Activated CD4-positive, alpha-beta memory T cell treated with anti-CD3 and anti-CD28 coated beads for 36 hours (primary cell): ENCODE measurements around the gene NUF2. TPM values are rescaled to one million over a fixed set of nuclear protein-coding genes. Genes with fewer than 3 reads are reported as not detected.

Source experiments
- CTCF ChIA-PET: fragments of 350-600 bp; sonication (Branson Sonifier 250); formaldehyde crosslinking; loops from one replicate; lab custom pipeline; 2021; ENCODE audit warnings: antibody characterized with exemption, inconsistent platforms; lab: Charles Lee
- POLR2A ChIA-PET: fragments of 350-600 bp; sonication (Branson Sonifier 250); formaldehyde crosslinking; loops from one replicate; lab custom pipeline; 2021; ENCODE audit warnings: antibody characterized with exemption; lab: Charles Lee
- DNase-seq: peaks from one replicate; pipeline ENCODE4 v3.0.0-alpha.2; 2020
- H3K27ac Mint-ChIP-seq: one replicate; pipeline ENCODE4 v1.8.0; 2021; ENCODE audit warnings: mixed read lengths
- H3K27me3 Mint-ChIP-seq: one replicate; pipeline ENCODE4 v1.8.0; 2021; ENCODE audit warnings: mixed read lengths
- H3K36me3 Mint-ChIP-seq: one replicate; pipeline ENCODE4 v1.8.0; 2021; ENCODE audit warnings: mixed read lengths
- H3K4me1 Mint-ChIP-seq: one replicate; pipeline ENCODE4 v1.8.0; 2021; ENCODE audit warnings: low read depth, mixed read lengths
- H3K4me3 Mint-ChIP-seq: one replicate; pipeline ENCODE4 v1.8.0; 2021; ENCODE audit warnings: mild to moderate bottlenecking, mixed read lengths
- H3K9me3 Mint-ChIP-seq: one replicate; pipeline ENCODE4 v1.8.0; 2021; ENCODE audit warnings: mixed read lengths
- intact Hi-C: fragments of 100-400 bp; cut with micrococcal nuclease; formaldehyde crosslinking; loops from one replicate; pipeline ENCODE4 v1.15.1; 2023
- total RNA-seq, 2 experiments: library from RNA; stranded (reverse); gene quantifications; one replicate each; pipeline ENCODE4 v1.2.3, GENCODE V29; 2021

Gene NUF2
- total RNA-seq, 2 experiments from 2014 or later: 66.3 to 67.4 TPM

- no peaks in the 10 kb centered on the region for H3K36me3 Mint-ChIP-seq
- no peak overlapping the region for H3K4me3 Mint-ChIP-seq
- DNase-seq: no peak
- ChIA-PET CTCF (no interaction called here), POLR2A (no interaction called here)
- peaks cover 14% of the 10 kb centered on the region for H3K27me3 Mint-ChIP-seq
- H3K9me3 Mint-ChIP-seq: no peaks in the 10 kb centered on the region
- H3K27ac Mint-ChIP-seq: no peak overlapping the region
- intact Hi-C loops: no loop called here
- no peaks in the 10 kb centered on the region for H3K4me1 Mint-ChIP-seq
Measured at GRCh38 chr1:163381487-163382184, 59.9 kb downstream of the NUF2 start.

GRCh38 chr1:163382395-163382794 is 60.6 kb downstream of the NUF2 start:
- H3K27ac Mint-ChIP-seq: no peak overlapping the region
- H3K36me3 Mint-ChIP-seq: no peaks in the 10 kb centered on the region
- no peaks in the 10 kb centered on the region for H3K4me1 Mint-ChIP-seq
- DNase-seq: no peak
- H3K27me3 Mint-ChIP-seq: peaks cover 16% of the 10 kb centered on the region
- H3K9me3 Mint-ChIP-seq: no peaks in the 10 kb centered on the region
- intact Hi-C loops: no loop called here
- H3K4me3 Mint-ChIP-seq: no peak overlapping the region
- ChIA-PET POLR2A (no interaction called here), CTCF (no interaction called here)

- Mint-ChIP-seq H3K36me3 (no peaks in the 10 kb centered on the region), H3K27ac (no peak overlapping the region), H3K4me3 (no peak overlapping the region), H3K4me1 (no peaks in the 10 kb centered on the region), H3K27me3 (peaks cover 24% of the 10 kb centered on the region), H3K9me3 (no peaks in the 10 kb centered on the region)
- CTCF ChIA-PET: no interaction called here
- intact Hi-C loops: no loop called here
- no peak for DNase-seq
- POLR2A ChIA-PET: no interaction called here
Measured at GRCh38 chr1:163387146-163387545, 65.4 kb downstream of the NUF2 start.

GRCh38 chr1:163388970-163389369 is 67.2 kb downstream of the NUF2 start:
- intact Hi-C loops: no loop called here
- peaks cover 22% of the 10 kb centered on the region for H3K27me3 Mint-ChIP-seq
- H3K9me3 Mint-ChIP-seq: no peaks in the 10 kb centered on the region
- no peaks in the 10 kb centered on the region for H3K36me3 Mint-ChIP-seq
- CTCF ChIA-PET: no interaction called here
- DNase-seq: no peak
- H3K4me1 Mint-ChIP-seq: no peaks in the 10 kb centered on the region
- H3K4me3 Mint-ChIP-seq: no peak overlapping the region
- no peak overlapping the region for H3K27ac Mint-ChIP-seq
- POLR2A ChIA-PET: no interaction called here

GRCh38 chr1:163395790-163396189 is 74.0 kb downstream of the NUF2 start:
- Mint-ChIP-seq H3K36me3 (no peaks in the 10 kb centered on the region), H3K4me1 (no peaks in the 10 kb centered on the region), H3K9me3 (no peaks in the 10 kb centered on the region), H3K27me3 (peaks cover 14% of the 10 kb centered on the region), H3K4me3 (no peak overlapping the region), H3K27ac (no peak overlapping the region)
- CTCF ChIA-PET: no interaction called here
- POLR2A ChIA-PET: no interaction called here
- intact Hi-C loops: no loop called here
- DNase-seq: no peak

- Mint-ChIP-seq H3K27ac (no peak overlapping the region), H3K36me3 (no peaks in the 10 kb centered on the region), H3K27me3 (peaks cover 12% of the 10 kb centered on the region), H3K4me3 (no peak overlapping the region), H3K9me3 (no peaks in the 10 kb centered on the region), H3K4me1 (no peaks in the 10 kb centered on the region)
- ChIA-PET CTCF (no interaction called here), POLR2A (no interaction called here)
- no peak for DNase-seq
- intact Hi-C loops: no loop called here
Measured at GRCh38 chr1:163397451-163398200, 75.9 kb downstream of the NUF2 start.

- CTCF ChIA-PET: no interaction called here
- intact Hi-C loops: no loop called here
- no peaks in the 10 kb centered on the region for H3K36me3 Mint-ChIP-seq
- no peak overlapping the region for H3K4me3 Mint-ChIP-seq
- no peak for DNase-seq
- POLR2A ChIA-PET: no interaction called here
- no peaks in the 10 kb centered on the region for H3K9me3 Mint-ChIP-seq
- H3K4me1 Mint-ChIP-seq: no peaks in the 10 kb centered on the region
- peaks cover 10% of the 10 kb centered on the region for H3K27me3 Mint-ChIP-seq
- no peak overlapping the region for H3K27ac Mint-ChIP-seq
Measured at GRCh38 chr1:163399001-163399400, 77.2 kb downstream of the NUF2 start.

- no peak for DNase-seq
- intact Hi-C loops: no loop called here
Measured at GRCh38 chr1:163399976-163400601, 78.3 kb downstream of the NUF2 start.

GRCh38 chr1:163401211-163401610 is 79.5 kb downstream of the NUF2 start:
- no peak overlapping the region for H3K27ac Mint-ChIP-seq
- ChIA-PET POLR2A (no interaction called here), CTCF (no interaction called here)
- intact Hi-C loops: no loop called here
- no peak overlapping the region for H3K4me3 Mint-ChIP-seq
- no peaks in the 10 kb centered on the region for H3K4me1 Mint-ChIP-seq
- H3K9me3 Mint-ChIP-seq: no peaks in the 10 kb centered on the region
- peaks cover 6% of the 10 kb centered on the region for H3K27me3 Mint-ChIP-seq
- no peak for DNase-seq
- H3K36me3 Mint-ChIP-seq: no peaks in the 10 kb centered on the region

More at GRCh38 chr1:163399976-163400601, 78.3 kb downstream of the NUF2 start:
- Mint-ChIP-seq H3K4me3 (no peak overlapping the region), H3K9me3 (no peaks in the 10 kb centered on the region), H3K27me3 (peaks cover 7% of the 10 kb centered on the region), H3K36me3 (no peaks in the 10 kb centered on the region), H3K27ac (no peak overlapping the region), H3K4me1 (no peaks in the 10 kb centered on the region)
- ChIA-PET CTCF (no interaction called here), POLR2A (no interaction called here)

Other genes with a start within 250 kb of the NUF2 start
- gene RGS5, start 119.0 kb upstream of the NUF2 start, total RNA-seq: 1 to 10 TPM; 1.9 to 3.7 TPM